ENCODE measurements around the gene ASCC1.
"Not testable (repeated sequence)": the region's sequence is repeated elsewhere in the genome, so short reads cannot be mapped to it uniquely, and the experiment has no call there.

The ASCC1 gene

GRCh38 chr10:72167118-72167517 lies 49.0 kb downstream of the ASCC1 start:
- DNase-seq: no peak

DNA sequence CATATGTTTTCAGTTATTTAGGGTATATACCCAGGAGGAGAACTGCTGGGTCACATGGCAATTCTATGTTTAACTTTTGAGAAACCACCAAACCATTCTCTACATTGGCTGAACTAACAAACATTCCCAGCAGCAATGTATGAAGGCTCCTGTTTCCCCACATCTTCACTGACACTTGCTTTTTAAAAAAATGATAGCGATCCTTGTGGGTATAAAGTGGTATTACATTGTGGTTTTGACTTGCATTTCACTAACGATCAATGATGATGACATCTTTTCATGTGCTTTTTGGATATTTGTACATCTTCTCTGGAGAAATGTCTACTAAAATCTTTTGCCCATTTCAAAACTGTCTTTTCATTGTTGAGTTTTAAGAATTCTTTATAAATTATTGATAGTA lies 51.5 kb downstream of the ASCC1 start:
- DNase-seq: peak in 1 of 2 donors; percentile 24

- DNase-seq: no peak
These were observed 53.1 kb downstream of the ASCC1 start for GRCh38 chr10:72162978-72163377.

DNA sequence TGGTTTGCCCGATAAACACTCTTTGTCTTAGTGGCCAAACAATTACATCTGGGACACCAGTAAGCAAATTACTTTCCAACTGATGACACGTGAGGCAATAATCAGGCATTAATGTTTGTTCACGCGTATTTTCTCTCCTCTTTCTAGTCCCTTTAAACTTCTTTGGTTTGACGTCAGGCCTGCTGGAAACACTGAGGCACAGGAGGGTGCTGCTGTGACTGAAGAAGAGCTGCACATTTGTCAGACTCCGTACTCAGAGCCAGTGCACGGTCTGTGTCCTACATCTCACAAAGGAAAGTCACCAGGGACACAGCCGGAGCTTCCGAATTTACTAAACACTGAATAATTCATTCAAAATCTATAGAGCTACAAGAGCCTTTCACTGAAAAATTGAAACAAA lies 57.9 kb downstream of the ASCC1 start:
- DNase-seq: no peak

GRCh38 chr10:72156223-72156622 lies 59.9 kb downstream of the ASCC1 start:
- no peak for DNase-seq

- no peak for DNase-seq
These were observed 63.8 kb downstream of the ASCC1 start for GRCh38 chr10:72152286-72152685.

- DNase-seq: not testable (repeated sequence)
These were observed 65.2 kb downstream of the ASCC1 start for GRCh38 chr10:72150746-72151478.

GRCh38 chr10:72147324-72147584 lies 68.8 kb downstream of the ASCC1 start:
- DNase-seq: not testable (repeated sequence)

GRCh38 chr10:72146559-72147323 lies 69.3 kb downstream of the ASCC1 start:
- DNase-seq: no peak

DNA sequence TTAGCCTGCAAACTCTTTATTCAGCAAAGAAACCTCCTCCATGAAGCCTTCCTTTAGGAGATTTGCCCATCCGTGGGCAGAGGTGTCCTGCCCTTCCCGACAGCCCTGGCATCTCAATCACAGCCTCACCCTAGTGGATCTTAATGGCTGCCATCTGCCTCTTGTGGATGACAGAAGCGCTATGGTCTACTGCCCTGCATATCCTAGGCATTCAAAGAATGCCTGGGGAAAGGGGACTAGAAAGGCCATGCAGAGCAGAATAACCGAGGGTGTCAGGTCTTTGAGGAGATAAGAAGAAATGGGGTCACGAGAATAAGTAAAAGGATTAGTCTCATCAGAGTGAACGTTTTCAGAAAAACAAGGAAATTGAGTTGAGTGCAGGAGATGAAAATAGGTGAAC lies 70.0 kb downstream of the ASCC1 start:
- no peak for DNase-seq

GRCh38 chr10:72145657-72146056 lies 70.4 kb downstream of the ASCC1 start:
- no peak for DNase-seq

- DNase-seq: no peak
These were observed 75.2 kb downstream of the ASCC1 start for GRCh38 chr10:72140850-72141249.

DNA sequence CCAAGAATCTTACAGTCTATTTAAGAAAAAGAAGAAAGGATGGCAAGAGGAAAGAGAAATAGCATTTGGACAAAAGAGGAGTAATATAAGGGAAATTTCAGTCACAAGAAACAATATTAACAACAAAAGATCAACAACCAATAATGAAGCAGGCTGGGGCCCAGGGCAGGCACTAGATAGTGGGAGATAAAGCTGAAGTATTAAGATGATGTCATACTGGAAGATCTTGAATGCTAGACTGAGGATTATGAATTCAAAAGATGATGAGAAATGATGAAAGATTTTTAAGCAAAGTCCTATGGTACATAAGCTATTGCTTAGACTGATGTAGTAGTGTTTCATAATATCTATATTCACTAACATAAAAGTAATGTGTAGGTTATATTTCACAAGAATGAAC lies 75.9 kb downstream of the ASCC1 start:
- DNase-seq: no peak

DNA sequence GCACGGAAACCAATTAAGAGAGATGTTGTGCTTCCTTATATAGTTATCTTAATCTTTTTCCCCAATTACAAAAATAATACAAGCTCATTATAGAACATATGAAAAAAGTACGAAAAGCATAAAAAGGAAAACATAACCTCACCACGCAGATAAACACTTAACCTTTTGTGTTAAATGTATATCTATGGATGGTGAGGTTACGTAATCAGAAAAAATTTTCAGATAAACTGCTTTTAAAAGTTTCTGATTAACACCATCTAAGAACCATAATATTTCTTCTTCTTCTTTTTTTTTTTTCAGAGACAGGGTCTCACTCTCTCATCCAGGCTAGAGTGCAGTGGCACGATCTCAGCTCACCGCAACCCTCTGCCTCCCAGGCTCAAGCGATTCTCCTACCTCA lies 78.5 kb downstream of the ASCC1 start:
- no peak for DNase-seq

GRCh38 chr10:72136225-72136624 lies 79.9 kb downstream of the ASCC1 start:
- DNase-seq: not testable (repeated sequence)

- no peak for DNase-seq
These were observed 81.0 kb downstream of the ASCC1 start for GRCh38 chr10:72134785-72135767.

DNA sequence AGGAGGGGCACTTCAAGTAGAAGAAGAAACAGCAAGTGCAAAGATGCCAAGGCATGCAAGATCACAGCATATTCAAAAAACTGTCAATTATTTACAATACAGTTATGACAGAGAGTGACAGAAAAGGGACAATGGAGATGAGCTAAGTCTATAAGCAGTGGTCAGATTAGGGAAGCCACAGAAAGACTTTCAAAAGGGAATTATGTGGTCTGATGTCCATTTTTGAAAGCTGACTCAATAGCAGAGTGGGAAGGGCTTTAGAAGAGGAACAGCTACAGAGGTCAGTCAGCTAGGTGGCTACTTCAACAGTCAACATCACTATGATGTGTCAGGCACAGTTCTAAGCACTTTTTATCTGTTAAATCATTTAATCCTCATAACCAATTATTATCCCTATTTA lies 82.6 kb downstream of the ASCC1 start:
- DNase-seq: no peak

- no peak for DNase-seq
These were observed 83.2 kb downstream of the ASCC1 start for GRCh38 chr10:72132854-72133253.

GRCh38 chr10:72127571-72127970 lies 88.5 kb downstream of the ASCC1 start:
- no peak for DNase-seq

DNA sequence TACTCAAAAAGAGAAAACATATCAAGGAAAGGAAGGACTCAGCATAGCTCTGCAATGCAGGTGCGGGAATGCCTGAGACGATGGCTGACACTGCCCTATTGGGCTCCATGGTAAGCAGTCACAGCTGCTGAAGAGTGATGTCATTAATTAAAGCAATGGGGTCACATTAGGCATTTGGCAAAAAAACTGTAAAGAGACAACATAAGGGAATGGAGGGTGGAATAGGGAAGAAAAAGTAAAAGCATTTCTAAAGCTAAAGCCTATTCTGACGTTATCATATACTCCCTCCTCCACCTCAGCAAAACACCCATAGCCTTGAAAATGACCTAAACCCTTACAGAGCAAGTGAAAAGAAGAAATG lies 89.2 kb downstream of the ASCC1 start:
- no peak for DNase-seq

DNA sequence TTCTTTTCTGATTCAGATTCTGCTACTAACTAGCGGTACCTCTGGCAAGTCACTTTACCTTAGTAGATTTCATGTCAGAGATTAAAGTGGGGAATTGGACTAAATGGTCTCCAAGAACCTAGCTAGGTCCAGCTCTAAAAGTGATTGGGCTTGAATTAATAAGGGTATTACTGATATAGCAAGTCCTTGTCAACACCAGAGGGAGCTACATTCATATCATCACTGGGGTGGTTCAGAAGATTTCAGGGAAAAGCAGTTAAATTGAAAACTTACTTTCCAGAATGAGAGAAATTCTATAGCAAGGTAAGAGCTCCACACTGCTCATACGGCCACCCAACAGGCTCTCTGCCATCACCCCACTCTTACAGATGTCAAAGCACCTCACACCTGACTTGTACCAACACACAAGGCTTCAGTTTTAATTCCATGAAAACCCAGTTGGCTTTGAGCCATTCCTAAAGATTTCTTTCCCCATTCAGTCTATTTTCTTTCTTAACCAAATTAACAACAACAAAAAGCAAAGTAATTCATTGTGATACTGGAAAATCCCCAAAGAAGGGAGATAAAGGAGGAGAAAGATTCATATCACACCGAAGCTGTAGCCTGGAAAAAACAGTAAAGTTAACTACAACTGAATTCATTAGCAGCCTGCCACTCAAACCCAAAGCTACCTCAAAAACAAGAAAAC lies 89.7 kb downstream of the ASCC1 start:
- peak in 1 of 2 donors; percentile 49 for DNase-seq

GRCh38 chr10:72124989-72125388 lies 91.1 kb downstream of the ASCC1 start:
- no peak for DNase-seq

DNA sequence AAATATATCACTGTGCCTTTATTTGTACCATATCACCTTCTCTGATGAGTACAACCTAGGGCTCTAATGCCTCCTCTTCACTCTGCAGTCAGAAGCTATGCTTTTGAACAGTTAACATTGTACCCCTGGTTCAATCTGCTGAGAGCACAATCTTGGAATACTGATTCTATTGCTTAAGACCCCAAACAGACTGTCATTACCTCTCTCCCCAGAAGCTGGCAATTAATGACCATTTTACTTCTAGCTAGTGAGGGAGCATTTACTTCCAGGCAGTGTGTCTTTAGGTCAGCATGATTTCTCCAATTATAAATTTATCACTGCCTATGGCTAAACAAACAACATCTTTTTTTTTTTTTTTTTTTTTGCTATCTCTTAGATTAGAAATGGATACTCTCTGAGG lies 91.7 kb downstream of the ASCC1 start:
- DNase-seq: no peak
